Tibial artery (tissue), 4 donors: Measurements from ENCODE around the gene CDIPT.
A peak's percentile ranks its signal among the peaks of the same experiment; 100 is the strongest.

Experiments
- DNase-seq, 2 donors: peaks; one replicate each; pipeline ENCODE4 v3.0.0-alpha.2; 2019
- H3K27ac ChIP-seq, 2 donors: fragments of 200-600 bp; sonication (generic) in 1 of 2; 1 replicate in 1 of 2; 2 replicates in 1 of 2; pipeline ENCODE4 v1.5.1; 2018 to 2019; ENCODE audit warnings: mild to moderate bottlenecking in 1 of 2
- H3K27me3 ChIP-seq, 2 donors: fragments of 200-600 bp; sonication (generic) in 1 of 2; one replicate each; pipeline versions ENCODE4 v1.5.1 to v1.6.0; 2016 to 2019
- H3K36me3 ChIP-seq, 3 donors: fragments of 200-600 bp; sonication (generic) in 2 of 3; one replicate each; pipeline ENCODE4 v1.5.1; 2016 to 2019; ENCODE audit warnings: mild to moderate bottlenecking in 2 of 3
- H3K4me1 ChIP-seq, 4 donors: fragments of 200-600 bp; sonication (generic) in 2 of 4; 1 replicate in 3 of 4; 2 replicates in 1 of 4; pipeline ENCODE4 v1.5.1; 2016 to 2019
- H3K4me3 ChIP-seq, 2 donors: fragments of 200-600 bp; sonication (generic) in 1 of 2; 1 replicate in 1 of 2; 2 replicates in 1 of 2; pipeline ENCODE4 v1.5.1; 2018 to 2019; ENCODE audit warnings: mild to moderate bottlenecking in 2 of 2
- H3K9me3 ChIP-seq, 3 donors: fragments of 200-600 bp; sonication (generic) in 1 of 3; one replicate each; pipeline ENCODE4 v1.5.1; 2016 to 2019
- intact Hi-C: fragments of 100-400 bp; cut with DNase I; formaldehyde crosslinking; loops from one replicate; pipeline ENCODE4 v1.15.0; 2023; ENCODE audit warnings: low total_unique reads
- TF ChIP-seq, protein P1 (sequence below), 2 experiments: fragments of 200-600 bp in 1 of 2; fragments of 450-650 bp in 1 of 2; IDR thresholded peaks; one replicate each; pipeline ENCODE4 v1.5.1; 2017 to 2019; ENCODE audit warnings: antibody characterized with exemption in 2 of 2, mild to moderate bottlenecking in 1 of 2, moderate library complexity in 1 of 2

Gene CDIPT

DNA sequence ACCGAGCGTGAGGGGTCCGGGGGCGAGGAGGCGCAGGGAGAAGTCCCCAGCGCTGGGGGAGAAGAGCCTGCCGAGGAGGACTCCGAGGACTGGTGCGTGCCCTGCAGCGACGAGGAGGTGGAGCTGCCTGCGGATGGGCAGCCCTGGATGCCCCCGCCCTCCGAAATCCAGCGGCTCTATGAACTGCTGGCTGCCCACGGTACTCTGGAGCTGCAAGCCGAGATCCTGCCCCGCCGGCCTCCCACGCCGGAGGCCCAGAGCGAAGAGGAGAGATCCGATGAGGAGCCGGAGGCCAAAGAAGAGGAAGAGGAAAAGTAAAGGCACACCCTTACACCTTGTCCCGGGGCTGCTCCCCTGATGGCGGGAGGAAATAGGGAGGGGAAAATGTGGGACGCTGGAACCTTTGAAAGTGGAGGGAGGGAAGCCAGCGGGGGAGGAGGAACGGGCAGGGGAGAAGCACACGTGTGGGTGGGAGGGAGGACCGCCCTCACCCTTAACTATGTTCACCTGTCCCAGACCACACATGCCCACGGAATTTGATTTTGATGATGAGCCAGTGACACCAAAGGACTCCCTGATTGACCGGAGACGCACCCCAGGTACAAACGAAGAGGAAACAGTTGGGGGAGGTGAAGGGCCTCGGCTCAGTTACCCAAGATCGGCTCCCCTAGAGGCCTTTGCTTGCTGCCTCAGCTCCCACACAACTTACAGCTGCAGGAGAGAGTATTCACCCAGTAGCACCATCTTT lies 46.2 kb downstream of the CDIPT start:
- Histone ChIP-seq H3K4me3 (peak overlapping the region; percentile 63 to 79), H3K27ac (peak overlapping the region; percentile 90 to 97), H3K4me1 (peaks cover 0 to 69% (median 56%) of the 10 kb centered on the region in 4 donors), H3K36me3 (peaks cover 5 to 22% (median 9%) of the 10 kb centered on the region in 3 donors), H3K9me3 (no peaks in the 10 kb centered on the region), H3K27me3 (no peaks in the 10 kb centered on the region)
- peak; percentile 62 to 90 for DNase-seq
- TF ChIP-seq, protein P1, sequence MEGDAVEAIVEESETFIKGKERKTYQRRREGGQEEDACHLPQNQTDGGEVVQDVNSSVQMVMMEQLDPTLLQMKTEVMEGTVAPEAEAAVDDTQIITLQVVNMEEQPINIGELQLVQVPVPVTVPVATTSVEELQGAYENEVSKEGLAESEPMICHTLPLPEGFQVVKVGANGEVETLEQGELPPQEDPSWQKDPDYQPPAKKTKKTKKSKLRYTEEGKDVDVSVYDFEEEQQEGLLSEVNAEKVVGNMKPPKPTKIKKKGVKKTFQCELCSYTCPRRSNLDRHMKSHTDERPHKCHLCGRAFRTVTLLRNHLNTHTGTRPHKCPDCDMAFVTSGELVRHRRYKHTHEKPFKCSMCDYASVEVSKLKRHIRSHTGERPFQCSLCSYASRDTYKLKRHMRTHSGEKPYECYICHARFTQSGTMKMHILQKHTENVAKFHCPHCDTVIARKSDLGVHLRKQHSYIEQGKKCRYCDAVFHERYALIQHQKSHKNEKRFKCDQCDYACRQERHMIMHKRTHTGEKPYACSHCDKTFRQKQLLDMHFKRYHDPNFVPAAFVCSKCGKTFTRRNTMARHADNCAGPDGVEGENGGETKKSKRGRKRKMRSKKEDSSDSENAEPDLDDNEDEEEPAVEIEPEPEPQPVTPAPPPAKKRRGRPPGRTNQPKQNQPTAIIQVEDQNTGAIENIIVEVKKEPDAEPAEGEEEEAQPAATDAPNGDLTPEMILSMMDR (IDR thresholded peaks at IDR 0.05), result no peak
- intact Hi-C loops, result loop anchor here (10.0 kb wide), 1 partner anchor 178 kb away; the partner anchor contains the start of genes HIRIP3 and INO80E

DNA sequence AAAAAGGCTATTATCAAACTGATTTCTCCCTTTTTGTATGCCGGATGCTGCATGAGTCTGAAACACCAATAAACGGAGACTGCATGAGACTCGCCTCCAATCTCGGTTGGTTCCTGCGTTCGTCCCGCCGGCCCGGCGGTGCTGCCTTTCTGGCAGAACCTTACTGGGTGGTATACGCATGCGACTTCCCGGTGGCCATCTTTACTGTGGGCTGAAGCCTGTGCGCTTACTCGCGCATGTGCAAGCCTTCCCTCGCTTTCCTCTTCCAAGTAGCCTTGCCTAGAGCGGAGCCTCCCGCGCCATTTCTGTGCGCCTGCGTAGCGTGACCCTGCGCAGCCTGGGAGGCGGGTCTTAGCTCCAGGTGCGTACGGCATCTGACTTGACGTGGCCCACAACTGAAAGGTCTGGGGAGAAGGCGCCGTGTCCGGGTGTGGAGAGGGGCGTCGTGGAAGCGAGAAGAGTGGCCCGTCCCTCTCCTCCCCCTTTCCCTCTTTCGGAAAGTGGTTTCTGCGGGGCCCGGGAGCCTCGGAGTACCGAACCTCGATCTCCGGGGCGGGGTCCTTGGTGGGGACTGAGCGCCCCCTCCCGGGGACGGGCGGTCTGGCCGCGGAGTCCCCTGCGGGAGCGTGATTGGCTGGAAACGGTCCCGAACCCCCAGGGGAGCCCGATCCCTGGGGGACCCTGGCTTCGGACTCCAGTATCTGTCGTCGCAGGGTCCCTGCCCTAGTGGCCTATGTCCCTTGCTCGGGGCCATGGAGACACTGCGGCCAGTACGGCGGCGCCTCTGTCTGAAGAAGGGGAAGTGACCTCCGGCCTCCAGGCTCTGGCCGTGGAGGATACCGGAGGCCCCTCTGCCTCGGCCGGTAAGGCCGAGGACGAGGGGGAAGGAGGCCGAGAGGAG lies 47.0 kb downstream of the CDIPT start, which contains the start of gene PAGR1:
TSS of gene PAGR1 (plus strand) at position 360 of the 901 bp plus-strand sequence. CDS start at position 734, 374 bp downstream.
- DNase-seq, result peak; percentile 98 to 99
- TF ChIP-seq, protein P1 (IDR thresholded peaks at IDR 0.05), result peak; percentile 84 to 92
- intact Hi-C loops, result loop anchor here (10.0 kb wide), 1 partner anchor 179 kb away; the partner anchor contains the start of genes HIRIP3 and INO80E
- Histone ChIP-seq H3K36me3 (peaks cover 5 to 22% (median 9%) of the 10 kb centered on the region in 3 donors), H3K4me3 (peak within 1 kb of the TSS; percentile 63 to 79), H3K4me1 (peaks cover 2 to 64% (median 49%) of the 10 kb centered on the region in 4 donors), H3K9me3 (no peaks in the 10 kb centered on the region), H3K27me3 (no peaks in the 10 kb centered on the region), H3K27ac (peak within 1 kb of the TSS; percentile 90 to 97)

DNA sequence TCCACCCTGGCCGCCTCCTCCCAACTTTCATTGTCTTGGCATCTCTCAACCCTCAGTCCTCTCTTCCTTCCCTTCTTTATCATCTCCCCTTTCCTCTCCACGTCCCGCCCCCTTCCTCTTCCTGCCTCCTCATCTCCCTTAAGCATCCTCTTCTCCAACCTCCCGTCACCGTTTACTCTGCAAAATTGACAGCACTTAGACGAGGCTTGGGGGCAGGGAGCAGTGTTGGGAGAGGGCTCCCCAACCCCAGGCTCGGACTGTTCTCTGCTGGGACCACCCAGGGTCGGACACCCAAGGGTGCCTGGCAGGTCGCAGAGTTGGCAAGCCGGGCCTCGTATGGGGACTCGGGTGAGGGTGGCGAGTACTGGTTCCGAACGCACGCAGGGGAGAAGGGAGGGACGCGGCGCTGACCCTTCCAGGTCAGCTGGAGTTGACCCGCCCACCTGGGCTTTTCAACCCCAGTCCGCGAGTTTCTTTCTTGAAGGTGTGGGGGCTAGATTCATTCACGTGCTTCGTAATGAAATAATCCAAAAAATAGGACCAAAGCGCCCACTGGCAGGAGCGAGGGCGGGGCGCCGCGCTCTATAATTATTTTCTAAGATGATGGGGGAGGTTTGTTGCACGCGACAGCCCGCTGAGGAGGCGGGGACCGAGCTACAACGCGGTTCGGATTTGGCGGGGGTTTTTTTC lies 47.8 kb downstream of the CDIPT start:
- TF ChIP-seq, protein P1 (IDR thresholded peaks at IDR 0.05), result no peak
- Histone ChIP-seq H3K27me3 (no peaks in the 10 kb centered on the region), H3K4me3 (peak overlapping the region; percentile 63 to 79), H3K36me3 (peaks cover 5 to 24% (median 9%) of the 10 kb centered on the region in 3 donors), H3K27ac (peak overlapping the region; percentile 90 to 97), H3K9me3 (no peaks in the 10 kb centered on the region), H3K4me1 (peaks cover 8 to 70% (median 55%) of the 10 kb centered on the region in 4 donors)
- DNase-seq, result peak in 1 of 2 donors; percentile 83
- intact Hi-C loops, result loop anchor here (10.0 kb wide), 1 partner anchor 180 kb away; the partner anchor contains the start of genes HIRIP3 and INO80E

DNA sequence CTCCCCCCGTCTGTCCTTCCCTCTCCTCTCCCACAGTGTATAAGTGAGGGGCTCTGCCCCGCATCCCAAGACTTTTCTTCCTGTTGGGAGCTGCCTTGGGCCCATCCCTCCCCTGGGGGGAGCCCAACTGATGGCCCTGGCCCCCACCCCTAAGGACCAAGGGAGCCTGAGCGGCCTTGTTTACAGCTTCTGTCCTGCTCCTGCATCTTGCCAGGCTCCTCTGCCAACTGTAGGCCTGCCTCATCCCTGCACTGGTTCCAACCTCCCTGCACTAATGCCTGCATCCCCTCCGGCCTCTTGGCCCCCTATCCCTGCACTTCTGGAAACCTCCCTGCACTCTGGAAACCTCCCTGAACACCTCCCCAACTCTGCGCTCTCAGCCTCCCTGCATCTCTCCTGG lies 48.4 kb downstream of the CDIPT start:
- H3K9me3 ChIP-seq, result no peaks in the 10 kb centered on the region
- H3K36me3 ChIP-seq, result peaks cover 4 to 28% (median 8%) of the 10 kb centered on the region in 3 donors
- TF ChIP-seq, protein P1 (IDR thresholded peaks at IDR 0.05), result no peak
- no peak for DNase-seq
- peak overlapping the region; percentile 63 to 79 for H3K4me3 ChIP-seq
- intact Hi-C loops, result loop anchor here (10.0 kb wide), 1 partner anchor 180 kb away; the partner anchor contains the start of genes HIRIP3 and INO80E
- peak overlapping the region; percentile 90 to 97 for H3K27ac ChIP-seq
- H3K4me1 ChIP-seq, result peaks cover 8 to 70% (median 56%) of the 10 kb centered on the region in 4 donors
- H3K27me3 ChIP-seq, result no peaks in the 10 kb centered on the region
